Measurements from ENCODE around the gene CRYBA4. TPM values are rescaled to one million over a fixed set of nuclear protein-coding genes. Genes with fewer than 3 reads are reported as not detected.

The CRYBA4 gene
- total and polyA plus RNA-seq, 2 of the 13 experiments (the other 11 are each of a cell fraction or from before 2014, with no cell fraction given), result not detected

GRCh38 chr22:26648011-26648497 lies 26.3 kb downstream of the CRYBA4 start:
- Histone ChIP-seq H3K4me2 (ENCODE audit: low read depth, low read length) (no peak overlapping the region), H3K79me2 (ENCODE audit: insufficient read depth, low read length) (no peaks in the 10 kb centered on the region), H3K9ac (ENCODE audit: insufficient read depth, low read depth, low read length) (no peak overlapping the region), H3K9me3 (ENCODE audit: low read length) (no peaks in the 10 kb centered on the region), H3K4me1 (ENCODE audit: insufficient read depth, low read length) (peaks cover 9% of the 10 kb centered on the region), H4K20me1 (ENCODE audit: insufficient read depth, low read length) (no peaks in the 10 kb centered on the region; the same call in 1 of the 2 replicates), H2AFZ (ENCODE audit: low read length) (no peak overlapping the region), H3K36me3 (replicated peaks in 1 of 2; ENCODE audit: control insufficient read depth in 1 of 2, insufficient read depth in 2 of 2, low read length in 2 of 2) (no peaks in the 10 kb centered on the region), H3K27ac (ENCODE audit: extremely low read length, insufficient read depth, low read length) (no peak overlapping the region), H3K27me3 (ENCODE audit: control insufficient read depth in 1 of 2, insufficient read depth in 2 of 2, low read length in 2 of 2) (peaks cover 17 to 89% of the 10 kb centered on the region in 2 experiments), H3K4me3 (replicated peaks in 1 of 3; ENCODE audit: insufficient read depth in 1 of 3, low read depth in 2 of 3, low read length in 3 of 3) (no peak overlapping the region)
- no TSS peak for BruUV-seq (replicated peaks)
- WGBS (ENCODE audit: low lambda C conversion rate), result 2% methylated on average over 11 of the region's 17 CpGs
- CTCF ChIA-PET (ENCODE audit: low intra/inter-chr PET ratio, low total read pairs), result no interaction called here
- in situ Hi-C loops (cut with HindIII; ENCODE audit: extremely low pct_ligation_motif_present, low pct_unique_long_range_greater_than_20kb) (no loop called here), intact Hi-C loops (cut with micrococcal nuclease; ENCODE audit: unreplicated experiment) (no loop called here)
- ATAC-seq (no peak), FAIRE-seq (no peak), DNase-seq (ENCODE audit: low spot score) (no peak)
- POLR2A ChIA-PET, result no interaction called here
- TF ChIP-seq ZNF775 (CRISPR knock-in tag; IDR thresholded peaks at IDR 0.05; ENCODE audit: borderline replicate concordance), result no peak
- no peak for TF ChIP-seq ZNF430 (CRISPR knock-in tag; IDR thresholded peaks at IDR 0.05)
- no peak for TF ChIP-seq MTERF4 (CRISPR knock-in tag; IDR thresholded peaks at IDR 0.05)
- no peak for TF ChIP-seq MYC (CRISPR knock-in tag; IDR thresholded peaks at IDR 0.05; ENCODE audit: borderline replicate concordance)
- TF ChIP-seq THAP11 (CRISPR knock-in tag; IDR thresholded peaks at IDR 0.05), result no peak
- TF ChIP-seq HBP1 (CRISPR knock-in tag; IDR thresholded peaks at IDR 0.05; ENCODE audit: low read depth), result no peak
- no peak for TF ChIP-seq ZBTB4 (CRISPR knock-in tag; IDR thresholded peaks at IDR 0.05; ENCODE audit: borderline replicate concordance)
- TF ChIP-seq CTCF (CRISPR knock-in tag; IDR thresholded peaks at IDR 0.05), result no peak
- no peak for TF ChIP-seq HINFP (CRISPR knock-in tag; IDR thresholded peaks at IDR 0.05; ENCODE audit: low read depth)
- TF ChIP-seq NCOR1 (IDR thresholded peaks at IDR 0.05; ENCODE audit: borderline replicate concordance, low read length), result no peak
- no peak for TF ChIP-seq SALL1 (CRISPR knock-in tag; IDR thresholded peaks at IDR 0.05)
- TF ChIP-seq UBTF (CRISPR knock-in tag; IDR thresholded peaks at IDR 0.05), result no peak
